GM20000 (cell line): ENCODE results near the gene SHMT2.

Source experiments
- DNase-seq: peaks from one replicate; pipeline ENCODE4 v3.0.0; 2012; ENCODE audit warnings: low spot score
- CTCF ChIP-seq: IDR thresholded peaks from 2 replicates; pipeline ENCODE4 v1.5.1; 2012; ENCODE audit warnings: mild to moderate bottlenecking, control low read depth; ENCODE audit errors: extremely low read depth, missing control alignments

SHMT2 gene

GRCh38 chr12:57198329-57198728 lies 31.2 kb upstream of the SHMT2 start:
- DNase-seq: no peak
- TF ChIP-seq CTCF: no peak

- no peak for DNase-seq
- no peak for TF ChIP-seq CTCF
Measured at GRCh38 chr12:57199191-57199590, 30.3 kb upstream of the SHMT2 start.

GRCh38 chr12:57200497-57200896 lies 29.0 kb upstream of the SHMT2 start:
- TF ChIP-seq CTCF: no peak
- DNase-seq: no peak

- no peak for DNase-seq
- TF ChIP-seq CTCF: no peak
Measured at GRCh38 chr12:57201219-57201618, 28.3 kb upstream of the SHMT2 start.

GRCh38 chr12:57201631-57202030 lies 27.9 kb upstream of the SHMT2 start:
- DNase-seq: no peak
- TF ChIP-seq CTCF: no peak

GRCh38 chr12:57202321-57202720 lies 27.2 kb upstream of the SHMT2 start:
- no peak for TF ChIP-seq CTCF
- no peak for DNase-seq

GRCh38 chr12:57203201-57203600 lies 26.3 kb upstream of the SHMT2 start:
- no peak for DNase-seq
- no peak for TF ChIP-seq CTCF
